C4-2B (cell line): ENCODE data around the gene PSMD8.

Source experiments
- ZFX ChIP-seq: fragments of 450-650 bp; IDR thresholded peaks from 2 replicates; pipeline ENCODE4 v1.6.1; 2017
- TF ChIP-seq, protein P1 (sequence below): fragments of 450-650 bp; conservative IDR thresholded peaks from 2 replicates; pipeline ENCODE4 v1.5.1; 2017; ENCODE audit warnings: mild to moderate bottlenecking

DNA sequence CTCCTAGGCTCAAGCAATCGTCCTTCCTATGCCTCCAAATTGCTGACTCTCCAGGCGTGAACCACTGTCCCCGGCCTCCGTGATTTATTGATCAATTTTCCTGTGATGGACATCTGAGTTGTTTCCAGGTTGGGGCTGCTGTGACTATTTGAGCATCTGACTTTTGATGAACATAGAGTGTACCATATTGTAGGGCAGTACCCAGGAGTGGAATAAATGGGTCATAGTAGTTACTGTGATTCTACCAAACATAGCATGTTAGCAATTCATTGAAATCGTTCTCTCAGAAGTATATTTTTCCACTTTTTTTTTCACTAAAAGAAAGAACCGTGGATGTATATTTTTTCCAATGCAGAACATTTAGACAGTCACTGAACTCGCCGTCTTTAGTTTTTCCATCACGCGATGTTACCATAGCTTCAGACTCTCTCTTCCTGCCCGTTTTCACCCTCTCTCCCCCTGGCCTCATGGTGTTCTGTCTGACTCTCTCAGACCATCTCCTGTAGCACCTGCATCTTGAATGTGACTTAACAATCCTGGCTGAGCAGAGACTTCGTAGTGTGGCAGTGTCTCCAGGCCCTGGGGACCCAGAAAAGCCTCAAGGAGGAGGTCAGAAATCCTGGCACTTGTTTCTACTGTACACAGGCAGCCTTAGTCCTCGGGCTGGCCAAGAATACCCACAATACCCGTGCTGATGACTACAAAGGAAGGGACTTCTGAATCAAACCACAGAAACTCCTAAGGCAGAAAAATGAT is 54.9 kb downstream of the PSMD8 start:
- TF ChIP-seq, protein P1, sequence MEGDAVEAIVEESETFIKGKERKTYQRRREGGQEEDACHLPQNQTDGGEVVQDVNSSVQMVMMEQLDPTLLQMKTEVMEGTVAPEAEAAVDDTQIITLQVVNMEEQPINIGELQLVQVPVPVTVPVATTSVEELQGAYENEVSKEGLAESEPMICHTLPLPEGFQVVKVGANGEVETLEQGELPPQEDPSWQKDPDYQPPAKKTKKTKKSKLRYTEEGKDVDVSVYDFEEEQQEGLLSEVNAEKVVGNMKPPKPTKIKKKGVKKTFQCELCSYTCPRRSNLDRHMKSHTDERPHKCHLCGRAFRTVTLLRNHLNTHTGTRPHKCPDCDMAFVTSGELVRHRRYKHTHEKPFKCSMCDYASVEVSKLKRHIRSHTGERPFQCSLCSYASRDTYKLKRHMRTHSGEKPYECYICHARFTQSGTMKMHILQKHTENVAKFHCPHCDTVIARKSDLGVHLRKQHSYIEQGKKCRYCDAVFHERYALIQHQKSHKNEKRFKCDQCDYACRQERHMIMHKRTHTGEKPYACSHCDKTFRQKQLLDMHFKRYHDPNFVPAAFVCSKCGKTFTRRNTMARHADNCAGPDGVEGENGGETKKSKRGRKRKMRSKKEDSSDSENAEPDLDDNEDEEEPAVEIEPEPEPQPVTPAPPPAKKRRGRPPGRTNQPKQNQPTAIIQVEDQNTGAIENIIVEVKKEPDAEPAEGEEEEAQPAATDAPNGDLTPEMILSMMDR: no peak
- no peak for TF ChIP-seq ZFX
